H9 (cell line): ENCODE data around the gene MCM10. TPM values are rescaled to one million over a fixed set of nuclear protein-coding genes. Genes with fewer than 3 reads are reported as not detected.
A peak's percentile ranks its signal among the peaks of the same experiment; 100 is the strongest.

Source experiments
- DNase-seq: peaks from one replicate; pipeline ENCODE4 v3.0.0-alpha.2; 2017
- H2AFZ ChIP-seq: one replicate; pipeline ENCODE4 v1.6.1; 2013; ENCODE audit warnings: mild to moderate bottlenecking, low read length, control low read depth, moderate library complexity
- H2AK5ac ChIP-seq: 2 replicates; pipeline ENCODE4 v1.6.1; 2013; ENCODE audit warnings: low read length, control low read depth, mixed read lengths; ENCODE audit not compliant: insufficient read length
- H2BK120ac ChIP-seq: one replicate; pipeline ENCODE4 v1.6.1; 2013; ENCODE audit warnings: low read depth, mild to moderate bottlenecking, low read length, control low read depth, inconsistent platforms; ENCODE audit not compliant: poor library complexity, severe bottlenecking
- H2BK12ac ChIP-seq: 2 replicates; pipeline ENCODE4 v1.6.1; 2013; ENCODE audit warnings: low read length, control low read depth, mixed read lengths, low read depth; ENCODE audit not compliant: insufficient read length
- H2BK15ac ChIP-seq: 2 replicates; pipeline ENCODE4 v1.6.1; 2013; ENCODE audit warnings: low read depth, low read length, control low read depth
- H2BK20ac ChIP-seq: one replicate; pipeline ENCODE4 v1.6.1; 2013; ENCODE audit warnings: low read depth, mild to moderate bottlenecking, low read length, control low read depth, inconsistent platforms; ENCODE audit not compliant: poor library complexity, severe bottlenecking
- H2BK5ac ChIP-seq: 2 replicates; pipeline ENCODE4 v1.6.1; 2013; ENCODE audit warnings: low read length, control low read depth, mixed read lengths; ENCODE audit not compliant: insufficient read length
- H3K14ac ChIP-seq: 2 replicates; pipeline ENCODE4 v1.6.1; 2013; ENCODE audit warnings: low read length, control low read depth; ENCODE audit not compliant: insufficient read depth
- H3K18ac ChIP-seq: 2 replicates; pipeline ENCODE4 v1.6.1; 2013; ENCODE audit warnings: low read depth, mild to moderate bottlenecking, mixed read lengths, low read length, control low read depth; ENCODE audit not compliant: insufficient read length
- H3K23ac ChIP-seq: 2 replicates; pipeline ENCODE4 v1.6.1; 2013; ENCODE audit warnings: low read length, control low read depth, mixed read lengths, low read depth; ENCODE audit not compliant: insufficient read length
- H3K23me2 ChIP-seq: 2 replicates; pipeline ENCODE4 v1.6.1; 2013; ENCODE audit warnings: low read depth, mild to moderate bottlenecking, mixed read lengths, low read length, control low read depth; ENCODE audit not compliant: insufficient read length, poor library complexity, severe bottlenecking
- H3K27ac ChIP-seq: 2 replicates; pipeline ENCODE4 v1.5.1; 2013; ENCODE audit warnings: low read length, control low read depth, mixed read lengths, low read depth; ENCODE audit not compliant: insufficient read length
- H3K27me3 ChIP-seq: 2 replicates; pipeline ENCODE4 v1.6.1; 2013; ENCODE audit warnings: low read length, control low read depth, inconsistent platforms; ENCODE audit not compliant: insufficient read depth
- H3K4ac ChIP-seq: 2 replicates; pipeline ENCODE4 v1.6.1; 2013; ENCODE audit warnings: low read depth, mild to moderate bottlenecking, control low read depth, inconsistent platforms, low read length, moderate library complexity
- H3K4me1 ChIP-seq: 2 replicates; pipeline ENCODE4 v1.6.1; 2013; ENCODE audit warnings: low read length, control low read depth, inconsistent platforms; ENCODE audit not compliant: insufficient read depth
- H3K4me2 ChIP-seq: 2 replicates; pipeline ENCODE4 v1.6.1; 2013; ENCODE audit warnings: low read length, control low read depth, mixed read lengths; ENCODE audit not compliant: insufficient read length, insufficient read depth
- H3K56ac ChIP-seq: 2 replicates; pipeline ENCODE4 v1.6.1; 2013; ENCODE audit warnings: low read depth, mild to moderate bottlenecking, mixed read lengths, low read length, control low read depth; ENCODE audit not compliant: insufficient read length
- H3K79me1 ChIP-seq: 2 replicates; pipeline ENCODE4 v1.6.1; 2013; ENCODE audit warnings: low read depth, mild to moderate bottlenecking, moderate library complexity, low read length, control low read depth, inconsistent platforms; ENCODE audit not compliant: insufficient read depth, poor library complexity, severe bottlenecking
- H3K79me2 ChIP-seq: 2 replicates; pipeline ENCODE4 v1.6.1; 2013; ENCODE audit warnings: low read length, control low read depth, inconsistent platforms; ENCODE audit not compliant: insufficient read depth
- H3K9ac ChIP-seq: 2 replicates; pipeline ENCODE4 v1.6.1; 2013; ENCODE audit warnings: low read length, control low read depth, mixed read lengths; ENCODE audit not compliant: insufficient read length; ENCODE audit errors: extremely low read depth
- H3K9me3 ChIP-seq: one replicate; pipeline ENCODE4 v1.6.1; 2013; ENCODE audit warnings: low read depth, low read length, inconsistent platforms; ENCODE audit not compliant: control insufficient read depth
- H3T11ph ChIP-seq: one replicate; pipeline ENCODE4 v1.6.1; 2013; ENCODE audit warnings: mild to moderate bottlenecking, low read length, control low read depth, inconsistent platforms
- H4K20me1 ChIP-seq: one replicate; pipeline ENCODE4 v1.6.1; 2013; ENCODE audit not compliant: control insufficient read depth, insufficient read length, insufficient read depth
- H4K5ac ChIP-seq: 2 replicates; pipeline ENCODE4 v1.6.1; 2013; ENCODE audit warnings: low read depth, mild to moderate bottlenecking, mixed read lengths, low read length, control low read depth; ENCODE audit not compliant: insufficient read length
- H4K8ac ChIP-seq: replicated peaks from 2 replicates; pipeline ENCODE4 v1.6.1; 2013; ENCODE audit warnings: low read length, control low read depth, mixed read lengths, low read depth; ENCODE audit not compliant: insufficient read length
- H4K91ac ChIP-seq: 2 replicates; pipeline ENCODE4 v1.6.1; 2013; ENCODE audit warnings: low read depth, mild to moderate bottlenecking, moderate library complexity, mixed read lengths, low read length, control low read depth; ENCODE audit not compliant: insufficient read length
- H3K27ac Mint-ChIP-seq, 3 experiments: 2 replicates in 2 of 3; 3 replicates in 1 of 3; pipeline ENCODE4 v1.8.0; 2020 to 2021; ENCODE audit warnings: mixed read lengths in 3 of 3, mild to moderate bottlenecking in 1 of 3, moderate library complexity in 1 of 3
- H3K27me3 Mint-ChIP-seq: 2 replicates; pipeline ENCODE4 v1.8.0; 2021; ENCODE audit warnings: low read depth, mild to moderate bottlenecking, moderate library complexity, mixed read lengths
- H3K36me3 Mint-ChIP-seq, 3 experiments: 2 replicates in 2 of 3; 3 replicates in 1 of 3; pipeline ENCODE4 v1.8.0; 2020 to 2021; ENCODE audit warnings: low read depth in 3 of 3, mixed read lengths in 3 of 3; ENCODE audit not compliant: insufficient read depth in 1 of 3
- H3K4me1 Mint-ChIP-seq, 2 experiments: 2 replicates each; pipeline ENCODE4 v1.8.0; 2020; ENCODE audit warnings: mixed read lengths in 2 of 2
- H3K4me3 Mint-ChIP-seq, 2 experiments: 2 replicates in 1 of 2; 3 replicates in 1 of 2; pipeline ENCODE4 v1.8.0; 2020 to 2021; ENCODE audit warnings: mild to moderate bottlenecking in 2 of 2, mixed read lengths in 2 of 2, moderate library complexity in 1 of 2
- H3K9me3 Mint-ChIP-seq, 2 experiments: 2 replicates in 1 of 2; 3 replicates in 1 of 2; pipeline ENCODE4 v1.8.0; 2020; ENCODE audit warnings: mild to moderate bottlenecking in 2 of 2, mixed read lengths in 2 of 2, moderate library complexity in 1 of 2
- WGBS: extraction: QIAGEN DNeasy Blood & Tissue Kit; methylation state at CpG from one replicate; pipeline ENCODE4 v1.1.7; 2013; ENCODE audit warnings: missing lambda C conversion rate, low lambda C conversion rate, mixed read lengths; ENCODE audit not compliant: insufficient read length; ENCODE audit errors: extremely low coverage; 5-methylcytosine and 5-hydroxymethylcytosine counted together
- total RNA-seq: library from RNA; stranded (reverse); gene quantifications from 2 replicates; pipeline ENCODE4 v1.2.1, GENCODE V29; 2021
- TF ChIP-seq, protein P1 (sequence below): fragments of 200-600 bp; sonication (generic); conservative IDR thresholded peaks from 3 replicates; pipeline ENCODE4 v1.8.0; 2021; ENCODE audit warnings: antibody characterized with exemption, mild to moderate bottlenecking

Gene MCM10
- total RNA-seq, 1 experiment from 2014 or later: 67.4 TPM

DNA sequence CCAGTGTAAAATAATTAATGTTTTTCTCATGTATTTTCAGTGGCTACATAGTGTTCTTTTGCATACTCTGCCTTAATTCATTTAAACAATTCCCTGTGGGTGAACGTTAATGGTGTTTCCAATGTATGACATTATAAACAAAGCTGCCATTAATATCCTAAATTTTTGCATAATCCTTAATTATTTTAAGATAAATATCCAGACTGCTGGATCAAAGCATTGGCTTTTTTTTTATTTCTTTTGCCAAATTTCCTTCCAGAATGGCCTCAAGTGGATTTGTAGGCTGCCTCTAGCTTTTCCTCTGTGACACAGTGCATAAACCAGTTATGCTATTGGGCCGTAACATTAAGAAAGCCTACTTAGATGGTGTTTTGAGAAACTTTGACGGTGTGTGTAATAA lies 29.5 kb downstream of the MCM10 start:
- Mint-ChIP-seq H3K36me3 (peaks cover 65 to 91% (median 86%) of the 10 kb centered on the region in 3 experiments), H3K9me3 (peaks cover 2 to 5% of the 10 kb centered on the region in 2 experiments; a peak in 4 of 5 replicates), H3K4me3 (no peak overlapping the region), H3K4me1 (no peaks in the 10 kb centered on the region), H3K27ac (peak overlapping the region in 1 of 3 experiments; percentile 8; a peak in 1 of 7 replicates), H3K27me3 (no peaks in the 10 kb centered on the region)
- H3K79me1 ChIP-seq: no peaks in the 10 kb centered on the region
- H2BK20ac ChIP-seq: no peak overlapping the region
- H3K23me2 ChIP-seq: no peaks in the 10 kb centered on the region
- H4K8ac ChIP-seq: no peak overlapping the region
- TF ChIP-seq, protein P1, sequence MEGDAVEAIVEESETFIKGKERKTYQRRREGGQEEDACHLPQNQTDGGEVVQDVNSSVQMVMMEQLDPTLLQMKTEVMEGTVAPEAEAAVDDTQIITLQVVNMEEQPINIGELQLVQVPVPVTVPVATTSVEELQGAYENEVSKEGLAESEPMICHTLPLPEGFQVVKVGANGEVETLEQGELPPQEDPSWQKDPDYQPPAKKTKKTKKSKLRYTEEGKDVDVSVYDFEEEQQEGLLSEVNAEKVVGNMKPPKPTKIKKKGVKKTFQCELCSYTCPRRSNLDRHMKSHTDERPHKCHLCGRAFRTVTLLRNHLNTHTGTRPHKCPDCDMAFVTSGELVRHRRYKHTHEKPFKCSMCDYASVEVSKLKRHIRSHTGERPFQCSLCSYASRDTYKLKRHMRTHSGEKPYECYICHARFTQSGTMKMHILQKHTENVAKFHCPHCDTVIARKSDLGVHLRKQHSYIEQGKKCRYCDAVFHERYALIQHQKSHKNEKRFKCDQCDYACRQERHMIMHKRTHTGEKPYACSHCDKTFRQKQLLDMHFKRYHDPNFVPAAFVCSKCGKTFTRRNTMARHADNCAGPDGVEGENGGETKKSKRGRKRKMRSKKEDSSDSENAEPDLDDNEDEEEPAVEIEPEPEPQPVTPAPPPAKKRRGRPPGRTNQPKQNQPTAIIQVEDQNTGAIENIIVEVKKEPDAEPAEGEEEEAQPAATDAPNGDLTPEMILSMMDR: no peak
- H3K79me2 ChIP-seq: no peaks in the 10 kb centered on the region
- H2BK12ac ChIP-seq: no peak overlapping the region
- no peak overlapping the region for H3K18ac ChIP-seq
- no peak overlapping the region for H4K5ac ChIP-seq
- no CpG with 5 or more reads among the region's 3 CpGs for WGBS
- H4K91ac ChIP-seq: no peak overlapping the region
- no peak for DNase-seq
- H3K56ac ChIP-seq: no peak overlapping the region
- no peak overlapping the region for H2AFZ ChIP-seq
- H2BK120ac ChIP-seq: no peak overlapping the region
- no peak overlapping the region for H2BK5ac ChIP-seq
- no peak overlapping the region for H3K4ac ChIP-seq
- no peak overlapping the region for H3K9ac ChIP-seq
- H3K27ac ChIP-seq: no peak overlapping the region
- no peaks in the 10 kb centered on the region for H3K9me3 ChIP-seq
- no peak overlapping the region for H3T11ph ChIP-seq
- H3K23ac ChIP-seq: no peak overlapping the region
- H2AK5ac ChIP-seq: no peak overlapping the region
- no peaks in the 10 kb centered on the region for H4K20me1 ChIP-seq
- H2BK15ac ChIP-seq: no peak overlapping the region
- H3K4me2 ChIP-seq: no peak overlapping the region
- H3K27me3 ChIP-seq: no peaks in the 10 kb centered on the region
- no peaks in the 10 kb centered on the region for H3K4me1 ChIP-seq
- H3K14ac ChIP-seq: no peak overlapping the region
